Calu3 (cell line): ENCODE results near the gene TNFAIP2. TPM values are rescaled to one million over a fixed set of nuclear protein-coding genes. Genes with fewer than 3 reads are reported as not detected.

ENCODE experiments used
- Bru-seq: library from RNA; stranded (reverse); fragments of 400-500 nt; gene quantifications from one replicate; lab custom pipeline; 2021; lab: Mats Ljungman, UMichigan
- BruChase-seq, 2 experiments: library from RNA; stranded (reverse); fragments of 400-500 nt; gene quantifications; one replicate each; lab custom pipeline; 2021; lab: Mats Ljungman, UMichigan
- BruUV-seq: library from RNA; stranded (reverse); fragments of 400-500 nt; replicated peaks from 2 replicates; lab custom pipeline; 2021; lab: Mats Ljungman, UMichigan
- CTCF ChIA-PET: fragments of 300-600 bp; sonication (Branson Sonifier 250); formaldehyde crosslinking; loops from one replicate; lab custom pipeline; 2022; ENCODE audit warnings: antibody characterized with exemption; lab: Charles Lee
- DNase-seq: peaks from one replicate; pipeline ENCODE4 v3.0.0; 2022
- H3K27ac Mint-ChIP-seq: one replicate; pipeline ENCODE4 v1.8.0; 2022; ENCODE audit warnings: mixed read lengths; ENCODE audit not compliant: unreplicated experiment
- H3K27me3 Mint-ChIP-seq: one replicate; pipeline ENCODE4 v1.8.0; 2022; ENCODE audit warnings: mixed read lengths; ENCODE audit not compliant: unreplicated experiment
- H3K36me3 Mint-ChIP-seq: one replicate; pipeline ENCODE4 v1.8.0; 2022; ENCODE audit warnings: mild to moderate bottlenecking, moderate library complexity, mixed read lengths; ENCODE audit not compliant: insufficient read depth, unreplicated experiment
- H3K4me1 Mint-ChIP-seq: one replicate; pipeline ENCODE4 v1.8.0; 2022; ENCODE audit warnings: mild to moderate bottlenecking, low read depth, mixed read lengths; ENCODE audit not compliant: unreplicated experiment
- H3K4me3 Mint-ChIP-seq: one replicate; pipeline ENCODE4 v1.8.0; 2022; ENCODE audit warnings: mild to moderate bottlenecking, low read depth, moderate library complexity, mixed read lengths; ENCODE audit not compliant: unreplicated experiment
- H3K9me3 Mint-ChIP-seq: one replicate; pipeline ENCODE4 v1.8.0; 2022; ENCODE audit warnings: low read depth, mixed read lengths; ENCODE audit not compliant: unreplicated experiment
- CTCF ChIP-seq: fragments of 200-600 bp; IDR thresholded peaks from one replicate; pipeline ENCODE4 v1.8.0; 2022; ENCODE audit warnings: antibody characterized with exemption; ENCODE audit not compliant: unreplicated experiment
- intact Hi-C: fragments of 100-400 bp; cut with micrococcal nuclease; formaldehyde crosslinking; loops from one replicate; pipeline ENCODE4 v1.10.0; 2022; ENCODE audit not compliant: unreplicated experiment
- long read RNA-seq: library from polyadenylated mRNA; stranded (forward); transcript quantifications from one replicate; pipeline ENCODE4 v2.0.0, GENCODE V29; 2022
- total RNA-seq: library from RNA; stranded (reverse); gene quantifications from 2 replicates; pipeline ENCODE4 v1.2.3, GENCODE V29; 2022

The TNFAIP2 gene, protein sequence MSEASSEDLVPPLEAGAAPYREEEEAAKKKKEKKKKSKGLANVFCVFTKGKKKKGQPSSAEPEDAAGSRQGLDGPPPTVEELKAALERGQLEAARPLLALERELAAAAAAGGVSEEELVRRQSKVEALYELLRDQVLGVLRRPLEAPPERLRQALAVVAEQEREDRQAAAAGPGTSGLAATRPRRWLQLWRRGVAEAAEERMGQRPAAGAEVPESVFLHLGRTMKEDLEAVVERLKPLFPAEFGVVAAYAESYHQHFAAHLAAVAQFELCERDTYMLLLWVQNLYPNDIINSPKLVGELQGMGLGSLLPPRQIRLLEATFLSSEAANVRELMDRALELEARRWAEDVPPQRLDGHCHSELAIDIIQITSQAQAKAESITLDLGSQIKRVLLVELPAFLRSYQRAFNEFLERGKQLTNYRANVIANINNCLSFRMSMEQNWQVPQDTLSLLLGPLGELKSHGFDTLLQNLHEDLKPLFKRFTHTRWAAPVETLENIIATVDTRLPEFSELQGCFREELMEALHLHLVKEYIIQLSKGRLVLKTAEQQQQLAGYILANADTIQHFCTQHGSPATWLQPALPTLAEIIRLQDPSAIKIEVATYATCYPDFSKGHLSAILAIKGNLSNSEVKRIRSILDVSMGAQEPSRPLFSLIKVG
- total RNA-seq, result 113 and 195 TPM in 2 replicates
- percentile 62 among the genes with signal in this experiment for Bru-seq, nascent RNA
- BruChase-seq, experiment 1, labeled RNA remaining after a 6-hour chase, result percentile 93 among the genes with signal in this experiment
- BruChase-seq, experiment 2, labeled RNA remaining after a 2-hour chase, result percentile 93 among the genes with signal in this experiment
- long read RNA-seq, full-length matches to known transcripts, result 4 of 34 reads
- long read RNA-seq, partial matches to known transcripts, result 9 of 34 reads
- long read RNA-seq, other reads (novel, unspliced or antisense), result 21 of 34 reads

DNA sequence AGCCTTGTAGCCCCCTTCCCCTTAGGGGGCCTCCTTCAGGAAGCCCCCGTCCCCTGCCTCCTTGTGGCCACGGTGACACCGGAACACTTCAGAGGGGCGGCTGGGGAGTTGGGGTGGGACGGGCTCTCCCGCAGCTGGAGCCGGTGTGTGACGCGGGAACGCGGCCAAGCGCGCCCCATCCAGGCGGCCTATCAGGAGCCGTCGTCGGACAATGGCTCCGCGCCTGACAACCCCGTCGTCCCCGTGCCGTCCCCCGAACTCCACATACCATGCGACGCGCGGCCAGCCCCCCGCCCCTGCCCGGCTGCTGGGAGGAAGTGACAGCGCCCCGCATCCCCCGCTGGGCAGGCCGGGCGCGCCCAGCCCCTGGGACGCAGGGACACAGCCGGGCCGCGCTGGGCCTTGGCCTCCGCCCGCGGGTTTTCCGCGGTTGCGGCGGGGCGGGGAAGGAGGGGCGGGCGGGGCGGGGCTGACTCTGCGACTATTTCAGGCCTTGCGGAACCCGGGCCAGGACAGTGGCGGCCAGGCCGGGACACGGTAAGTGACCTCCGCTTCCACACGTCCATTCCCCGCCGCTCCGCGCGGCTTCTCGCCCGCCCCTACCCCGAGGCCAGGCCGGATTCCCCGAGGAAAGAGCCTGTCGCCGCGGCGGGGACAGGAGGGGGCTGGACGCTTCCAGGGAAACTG, at the start of gene TNFAIP2:
Gene TNFAIP2 (plus strand): TSS at position 515 of the 687 bp plus-strand sequence. CDS start 2,997 bp downstream, outside the sequence.
- Mint-ChIP-seq H3K36me3 (peaks cover 51% of the 10 kb centered on the region), H3K4me1 (peaks cover 35% of the 10 kb centered on the region), H3K27me3 (no peaks in the 10 kb centered on the region), H3K9me3 (no peaks in the 10 kb centered on the region), H3K27ac (peak within 1 kb of the TSS; percentile 49), H3K4me3 (peak within 1 kb of the TSS; percentile 78)
- DNase-seq, result no peak
- intact Hi-C loops, result no loop called here
- TF ChIP-seq CTCF, result no peak
- CTCF ChIA-PET, result interaction anchor here (0.8 to 0.9 kb wide), 2 partner anchors 14 to 18 kb away, joined by 3 to 4 read pairs; no protein-coding TSS in a partner anchor
- no TSS peak for BruUV-seq

GRCh38 chr14:103073876-103074728, 49.2 kb upstream of the TNFAIP2 start:
- Mint-ChIP-seq H3K36me3 (peaks cover 60% of the 10 kb centered on the region), H3K4me3 (peak overlapping the region; percentile 76), H3K27me3 (no peaks in the 10 kb centered on the region), H3K27ac (peak overlapping the region; percentile 96), H3K9me3 (no peaks in the 10 kb centered on the region), H3K4me1 (peaks cover 20% of the 10 kb centered on the region)
- CTCF ChIA-PET, result interaction anchor here (0.5 to 1.7 kb wide), 11 partner anchors 8 to 479 kb away, joined by 3 to 23 read pairs (median 3); partner anchors contain the start of gene EXOC3L4
- intact Hi-C loops, result loop anchor here (5.0 kb wide), 1 partner anchor 42 kb away; no protein-coding TSS in a partner anchor
- peak; percentile 49 for DNase-seq
- TF ChIP-seq CTCF, result no peak
- BruUV-seq, result no TSS peak

DNA sequence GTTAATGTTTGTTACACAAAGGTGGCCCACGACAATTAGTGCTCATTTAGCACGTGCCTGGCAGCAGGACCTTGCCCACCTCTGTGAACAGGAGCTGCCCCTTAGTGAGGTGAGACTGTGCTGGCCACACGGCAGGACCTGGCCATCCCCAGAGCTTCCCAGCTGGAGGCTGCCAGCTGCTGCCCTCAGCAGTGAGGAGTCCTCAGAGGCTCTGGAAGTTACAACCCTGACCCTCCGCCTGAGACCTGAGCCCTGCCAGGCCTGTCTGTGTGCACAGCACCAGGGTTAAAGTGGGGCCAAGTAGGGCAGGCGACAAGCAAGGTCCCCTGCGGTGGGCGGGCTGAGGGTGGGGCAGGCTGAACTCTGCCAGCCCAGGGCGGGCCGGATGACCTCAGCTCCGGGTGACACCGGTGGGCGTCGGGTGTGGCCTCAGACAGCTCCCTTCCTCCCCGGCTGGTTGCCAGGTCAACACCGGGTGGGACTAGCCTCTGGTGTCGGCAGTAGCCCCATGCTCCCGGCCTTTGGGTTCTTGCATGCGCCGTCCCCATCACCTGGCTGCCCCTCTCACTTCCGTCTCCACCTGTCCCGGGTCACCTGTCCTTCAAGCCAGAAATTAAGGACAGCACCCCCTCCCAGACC, 48.4 kb upstream of the TNFAIP2 start:
- intact Hi-C loops, result loop anchor here (5.0 kb wide), 1 partner anchor 43 kb away; no protein-coding TSS in a partner anchor
- peaks cover 55% of the 10 kb centered on the region for H3K36me3 Mint-ChIP-seq
- H3K4me3 Mint-ChIP-seq, result peak overlapping the region; percentile 76
- BruUV-seq, result no TSS peak
- H3K27ac Mint-ChIP-seq, result peak overlapping the region; percentile 96
- no peak for TF ChIP-seq CTCF
- H3K4me1 Mint-ChIP-seq, result peaks cover 20% of the 10 kb centered on the region
- no peaks in the 10 kb centered on the region for H3K27me3 Mint-ChIP-seq
- peak; percentile 91 for DNase-seq
- no peaks in the 10 kb centered on the region for H3K9me3 Mint-ChIP-seq
- CTCF ChIA-PET, result interaction anchor here (0.6 to 1.7 kb wide), 13 partner anchors 9 to 480 kb away, joined by 3 to 23 read pairs (median 3); partner anchors contain the start of gene EXOC3L4
